GM18498 (cell line): ENCODE data around the gene IBTK.
A peak's percentile ranks its signal among the peaks of the same experiment; 100 is the strongest.
"Not testable (repeated sequence)": the region's sequence is repeated elsewhere in the genome, so short reads cannot be mapped to it uniquely, and the experiment has no call there.

Experiments
- ATAC-seq: cut with Tn5 transposase; IDR thresholded peaks from one replicate; pipeline ENCODE4 v1.9.1; 2021; ENCODE audit warnings: mild to moderate bottlenecking, moderate library complexity; ENCODE audit not compliant: unreplicated experiment

IBTK gene

GRCh38 chr6:82248273-82248735 lies 760 bp upstream of the IBTK start:
- ATAC-seq, result peak; percentile 54

- peak; percentile 39 for ATAC-seq
Observed at GRCh38 chr6:82246802-82247504, 591 bp downstream of the IBTK start.

GRCh38 chr6:82246370-82246769 lies 1.2 kb downstream of the IBTK start:
- ATAC-seq, result no peak

- no peak for ATAC-seq
Observed at GRCh38 chr6:82245376-82245775, 2.2 kb downstream of the IBTK start.

GRCh38 chr6:82243884-82244283 lies 3.7 kb downstream of the IBTK start:
- ATAC-seq, result no peak

- no peak for ATAC-seq
Observed at GRCh38 chr6:82240186-82240585, 7.4 kb downstream of the IBTK start.

- ATAC-seq, result no peak
Observed at GRCh38 chr6:82239597-82239996, 7.9 kb downstream of the IBTK start.

- ATAC-seq, result no peak
Observed at GRCh38 chr6:82237013-82237412, 10.5 kb downstream of the IBTK start.

GRCh38 chr6:82227770-82228169 lies 19.8 kb downstream of the IBTK start:
- ATAC-seq, result peak; percentile 96

- no peak for ATAC-seq
Observed at GRCh38 chr6:82220167-82220566, 27.4 kb downstream of the IBTK start.

- ATAC-seq, result peak; percentile 95
Observed at GRCh38 chr6:82217018-82217586, 30.4 kb downstream of the IBTK start.

GRCh38 chr6:82216549-82216948 lies 31.0 kb downstream of the IBTK start:
- peak; percentile 32 for ATAC-seq

- ATAC-seq, result no peak
Observed at GRCh38 chr6:82211326-82211725, 36.2 kb downstream of the IBTK start.

- no peak for ATAC-seq
Observed at GRCh38 chr6:82208913-82209312, 38.6 kb downstream of the IBTK start.

- ATAC-seq, result no peak
Observed at GRCh38 chr6:82205930-82206392, 41.6 kb downstream of the IBTK start.

- no peak for ATAC-seq
Observed at GRCh38 chr6:82204020-82204419, 43.5 kb downstream of the IBTK start.

- ATAC-seq, result no peak
Observed at GRCh38 chr6:82197784-82198183, 49.8 kb downstream of the IBTK start.

GRCh38 chr6:82197245-82197644 lies 50.3 kb downstream of the IBTK start:
- ATAC-seq, result not testable (repeated sequence)

- ATAC-seq, result no peak
Observed at GRCh38 chr6:82196161-82196560, 51.4 kb downstream of the IBTK start.

GRCh38 chr6:82195619-82196018 lies 51.9 kb downstream of the IBTK start:
- ATAC-seq, result no peak

- no peak for ATAC-seq
Observed at GRCh38 chr6:82185948-82186535, 61.5 kb downstream of the IBTK start.

- no peak for ATAC-seq
Observed at GRCh38 chr6:82183642-82184282, 63.8 kb downstream of the IBTK start.
